CD8-positive, alpha-beta memory T cell (primary cell): ENCODE data around the gene CLEC17A. TPM values are rescaled to one million over a fixed set of nuclear protein-coding genes. Genes with fewer than 3 reads are reported as not detected.
"Not testable (repeated sequence)": the region's sequence is repeated elsewhere in the genome, so short reads cannot be mapped to it uniquely, and the experiment has no call there.

Experiments
- CTCF ChIA-PET: fragments of 350-600 bp; sonication (Branson Sonifier 250); formaldehyde crosslinking; loops from one replicate; lab custom pipeline; 2021; ENCODE audit warnings: antibody characterized with exemption; lab: Charles Lee
- POLR2A ChIA-PET: fragments of 350-600 bp; sonication (Branson Sonifier 250); formaldehyde crosslinking; loops from one replicate; lab custom pipeline; 2021; ENCODE audit warnings: antibody characterized with exemption; lab: Charles Lee
- DNase-seq, 5 donors: peaks; one replicate each; pipeline versions ENCODE4 v3.0.0 to v3.0.0-alpha.2; 2020 to 2022; ENCODE audit warnings: mixed read lengths in 1 of 5
- H3K27ac ChIP-seq: one replicate; pipeline ENCODE4 v1.7.0; 2013; ENCODE audit warnings: low read depth, mild to moderate bottlenecking, low read length, moderate library complexity
- H3K27me3 ChIP-seq: 2 replicates; pipeline ENCODE4 v1.7.0; 2013; ENCODE audit warnings: low read length, mild to moderate bottlenecking; ENCODE audit not compliant: insufficient read depth, poor library complexity, severe bottlenecking
- H3K36me3 ChIP-seq: 2 replicates; pipeline ENCODE4 v1.7.0; 2013; ENCODE audit warnings: mild to moderate bottlenecking, low read length, moderate library complexity; ENCODE audit not compliant: insufficient read depth
- H3K4me1 ChIP-seq: 2 replicates; pipeline ENCODE4 v1.7.0; 2013; ENCODE audit warnings: mild to moderate bottlenecking, low read length, moderate library complexity; ENCODE audit not compliant: insufficient read depth
- H3K4me3 ChIP-seq: 2 replicates; pipeline ENCODE4 v1.7.0; 2013; ENCODE audit warnings: mild to moderate bottlenecking, low read length
- H3K9me3 ChIP-seq: 2 replicates; pipeline ENCODE4 v1.7.0; 2013; ENCODE audit warnings: mild to moderate bottlenecking, low read length
- H3K27ac Mint-ChIP-seq, 8 donors: one replicate each; pipeline ENCODE4 v1.8.0; 2020 to 2021; ENCODE audit warnings: mixed read lengths in 8 of 8, mild to moderate bottlenecking in 6 of 8, inconsistent platforms in 3 of 8, moderate library complexity in 3 of 8
- H3K27me3 Mint-ChIP-seq, 2 donors: one replicate each; pipeline ENCODE4 v1.8.0; 2020 to 2021; ENCODE audit warnings: mixed read lengths in 2 of 2, mild to moderate bottlenecking in 1 of 2, moderate library complexity in 1 of 2
- H3K36me3 Mint-ChIP-seq, 3 donors: one replicate each; pipeline ENCODE4 v1.8.0; 2020 to 2021; ENCODE audit warnings: mixed read lengths in 3 of 3, inconsistent platforms in 1 of 3, mild to moderate bottlenecking in 1 of 3
- H3K4me1 Mint-ChIP-seq, 3 donors: one replicate each; pipeline ENCODE4 v1.8.0; 2020 to 2021; ENCODE audit warnings: mixed read lengths in 3 of 3, inconsistent platforms in 1 of 3, mild to moderate bottlenecking in 1 of 3
- H3K4me3 Mint-ChIP-seq, 7 donors: one replicate each; pipeline ENCODE4 v1.8.0; 2020 to 2021; ENCODE audit warnings: mixed read lengths in 7 of 7, mild to moderate bottlenecking in 6 of 7, moderate library complexity in 4 of 7, inconsistent platforms in 2 of 7
- H3K9me3 Mint-ChIP-seq, 5 donors: one replicate each; pipeline ENCODE4 v1.8.0; 2020 to 2022; ENCODE audit warnings: mixed read lengths in 5 of 5, mild to moderate bottlenecking in 3 of 5, moderate library complexity in 2 of 5, inconsistent platforms in 1 of 5
- polyA plus RNA-seq: library from polyadenylated mRNA; unstranded; fragments of 300-500 nt; fragmentation: Illumina TruSeq; gene quantifications from one replicate; pipeline ENCODE4 v1.2.3, GENCODE V29; 2021
- total RNA-seq, 2 experiments: library from RNA; stranded (reverse); gene quantifications; one replicate each; pipeline ENCODE4 v1.2.3, GENCODE V29; 2021

The CLEC17A gene
- total and polyA plus RNA-seq, 3 experiments from 2014 or later, result 0.72 to 1.5 TPM; not detected in 1

GRCh38 chr19:14614099-14614412 is 31.2 kb downstream of the CLEC17A start:
- Histone ChIP-seq H3K4me1 (no peaks in the 10 kb centered on the region), H3K27ac (no peak overlapping the region), H3K4me3 (no peak overlapping the region), H3K36me3 (no peaks in the 10 kb centered on the region), H3K9me3 (no peaks in the 10 kb centered on the region), H3K27me3 (no peaks in the 10 kb centered on the region)
- Mint-ChIP-seq H3K4me3 (no peak overlapping the region), H3K36me3 (peaks cover 0 to 4% (median 0%) of the 10 kb centered on the region in 3 donors), H3K9me3 (peaks cover under 1 to 4% (median 4%) of the 10 kb centered on the region in 5 donors), H3K27ac (no peak overlapping the region), H3K27me3 (peaks cover 9 to 22% of the 10 kb centered on the region in 2 donors), H3K4me1 (no peaks in the 10 kb centered on the region)
- POLR2A ChIA-PET, result no interaction called here
- CTCF ChIA-PET, result no interaction called here
- no peak for DNase-seq

GRCh38 chr19:14615623-14616022 is 32.7 kb downstream of the CLEC17A start:
- no peaks in the 10 kb centered on the region for H3K27me3 ChIP-seq
- POLR2A ChIA-PET, result no interaction called here
- Mint-ChIP-seq H3K9me3 (peaks cover 9 to 15% (median 14%) of the 10 kb centered on the region in 5 donors), H3K27ac (no peak overlapping the region), H3K36me3 (peaks cover 0 to 13% (median 0%) of the 10 kb centered on the region in 3 donors), H3K27me3 (peaks cover 10 to 22% of the 10 kb centered on the region in 2 donors), H3K4me3 (no peak overlapping the region), H3K4me1 (no peaks in the 10 kb centered on the region)
- no peak overlapping the region for H3K4me3 ChIP-seq
- DNase-seq, result no peak
- H3K9me3 ChIP-seq, result peaks cover 4% of the 10 kb centered on the region
- H3K36me3 ChIP-seq, result no peaks in the 10 kb centered on the region
- no peaks in the 10 kb centered on the region for H3K4me1 ChIP-seq
- CTCF ChIA-PET, result no interaction called here
- no peak overlapping the region for H3K27ac ChIP-seq

GRCh38 chr19:14616407-14616806 is 33.5 kb downstream of the CLEC17A start:
- ChIA-PET CTCF (no interaction called here), POLR2A (no interaction called here)
- peaks cover 0 to 13% (median 0%) of the 10 kb centered on the region in 3 donors for H3K36me3 Mint-ChIP-seq
- no peaks in the 10 kb centered on the region for H3K4me1 Mint-ChIP-seq
- H3K27me3 ChIP-seq, result no peaks in the 10 kb centered on the region
- H3K4me1 ChIP-seq, result no peaks in the 10 kb centered on the region
- H3K9me3 Mint-ChIP-seq, result peaks cover 9 to 15% (median 14%) of the 10 kb centered on the region in 5 donors
- no peak for DNase-seq
- H3K27me3 Mint-ChIP-seq, result peaks cover 11 to 18% of the 10 kb centered on the region in 2 donors
- no peak overlapping the region for H3K27ac ChIP-seq
- H3K27ac Mint-ChIP-seq, result no peak overlapping the region
- peaks cover 4% of the 10 kb centered on the region for H3K9me3 ChIP-seq
- H3K36me3 ChIP-seq, result no peaks in the 10 kb centered on the region
- no peak overlapping the region for H3K4me3 ChIP-seq
- H3K4me3 Mint-ChIP-seq, result no peak overlapping the region

- peaks cover 9 to 15% (median 14%) of the 10 kb centered on the region in 5 donors for H3K9me3 Mint-ChIP-seq
- H3K27ac Mint-ChIP-seq, result no peak overlapping the region
- ChIA-PET CTCF (no interaction called here), POLR2A (interaction anchor here (0.6 kb wide), 1 partner anchor 1827 kb away, joined by 4 read pairs; no protein-coding TSS in a partner anchor)
- Histone ChIP-seq H3K4me1 (no peaks in the 10 kb centered on the region), H3K9me3 (peaks cover 4% of the 10 kb centered on the region), H3K4me3 (no peak overlapping the region), H3K27ac (no peak overlapping the region), H3K27me3 (no peaks in the 10 kb centered on the region), H3K36me3 (no peaks in the 10 kb centered on the region)
- H3K27me3 Mint-ChIP-seq, result peaks cover 11 to 18% of the 10 kb centered on the region in 2 donors
- no peaks in the 10 kb centered on the region for H3K4me1 Mint-ChIP-seq
- H3K36me3 Mint-ChIP-seq, result peaks cover 0 to 13% (median 0%) of the 10 kb centered on the region in 3 donors
- DNase-seq, result no peak
- no peak overlapping the region for H3K4me3 Mint-ChIP-seq
Measured at GRCh38 chr19:14619404-14619803, 36.5 kb downstream of the CLEC17A start.

GRCh38 chr19:14624491-14624890 is 41.6 kb downstream of the CLEC17A start:
- H3K27me3 ChIP-seq, H3K4me3 Mint-ChIP-seq, H3K27ac ChIP-seq, H3K4me1 Mint-ChIP-seq, H3K4me3 ChIP-seq, CTCF ChIA-PET, H3K36me3 ChIP-seq, H3K4me1 ChIP-seq, H3K27ac Mint-ChIP-seq, DNase-seq, H3K36me3 Mint-ChIP-seq, H3K9me3 ChIP-seq, POLR2A ChIA-PET: not testable (repeated sequence)
- Mint-ChIP-seq H3K9me3 (peaks cover 3 to 10% (median 7%) of the 10 kb centered on the region in 5 donors), H3K27me3 (peaks cover 4 to 17% of the 10 kb centered on the region in 2 donors)

GRCh38 chr19:14629557-14629956 is 46.7 kb downstream of the CLEC17A start:
- H3K27ac ChIP-seq, result no peak overlapping the region
- H3K36me3 Mint-ChIP-seq, result no peaks in the 10 kb centered on the region
- peaks cover 0 to 4% (median 0%) of the 10 kb centered on the region in 3 donors for H3K4me1 Mint-ChIP-seq
- ChIA-PET CTCF (no interaction called here), POLR2A (no interaction called here)
- no peaks in the 10 kb centered on the region for H3K4me1 ChIP-seq
- no peaks in the 10 kb centered on the region for H3K27me3 ChIP-seq
- peaks cover 0 to 3% (median 0%) of the 10 kb centered on the region in 5 donors for H3K9me3 Mint-ChIP-seq
- no peak overlapping the region for H3K27ac Mint-ChIP-seq
- no peak overlapping the region for H3K4me3 Mint-ChIP-seq
- no peak for DNase-seq
- no peaks in the 10 kb centered on the region for H3K36me3 ChIP-seq
- no peak overlapping the region for H3K4me3 ChIP-seq
- H3K27me3 Mint-ChIP-seq, result peaks cover 2 to 10% of the 10 kb centered on the region in 2 donors
- no peaks in the 10 kb centered on the region for H3K9me3 ChIP-seq

GRCh38 chr19:14632286-14632685 is 49.4 kb downstream of the CLEC17A start:
- Mint-ChIP-seq H3K9me3 (peaks cover 0 to 7% (median 3%) of the 10 kb centered on the region in 5 donors), H3K4me3 (no peak overlapping the region), H3K4me1 (peaks cover 0 to 4% (median 1%) of the 10 kb centered on the region in 3 donors), H3K36me3 (no peaks in the 10 kb centered on the region), H3K27ac (peak overlapping the region in 1 of 8 donors; percentile 3), H3K27me3 (peaks cover 0 to 7% of the 10 kb centered on the region in 2 donors)
- no peaks in the 10 kb centered on the region for H3K27me3 ChIP-seq
- H3K4me1 ChIP-seq, result no peaks in the 10 kb centered on the region
- H3K4me3 ChIP-seq, result no peak overlapping the region
- CTCF ChIA-PET, result no interaction called here
- no peaks in the 10 kb centered on the region for H3K36me3 ChIP-seq
- POLR2A ChIA-PET, result no interaction called here
- peak in 2 of 5 donors; percentile 4 to 11 for DNase-seq
- H3K27ac ChIP-seq, result no peak overlapping the region
- no peaks in the 10 kb centered on the region for H3K9me3 ChIP-seq

GRCh38 chr19:14639536-14640277 is 56.8 kb downstream of the CLEC17A start:
- Histone ChIP-seq H3K36me3 (no peaks in the 10 kb centered on the region), H3K27me3 (no peaks in the 10 kb centered on the region), H3K27ac (no peak overlapping the region), H3K4me3 (no peak overlapping the region), H3K4me1 (no peaks in the 10 kb centered on the region), H3K9me3 (no peaks in the 10 kb centered on the region)
- Mint-ChIP-seq H3K4me1 (peaks cover 0 to 1% (median 0%) of the 10 kb centered on the region in 3 donors), H3K9me3 (peaks cover 4 to 26% (median 17%) of the 10 kb centered on the region in 5 donors), H3K4me3 (no peak overlapping the region), H3K27me3 (peaks cover 18 to 29% of the 10 kb centered on the region in 2 donors), H3K27ac (peak overlapping the region in 1 of 8 donors; percentile 80), H3K36me3 (peaks cover 0 to 22% (median 2%) of the 10 kb centered on the region in 3 donors)
- CTCF ChIA-PET, result interaction anchor here (0.6 kb wide), 1 partner anchor 585 kb away, joined by 3 read pairs; no protein-coding TSS in a partner anchor
- POLR2A ChIA-PET, result no interaction called here
- DNase-seq, result no peak
